Stimulated activated CD8-positive, alpha-beta memory T cell treated with anti-CD3 and anti-CD28 coated beads, Interleukin-7, amount 100 ng/mL, for 1 hour (primary cell): ENCODE data around the gene HAUS7.

Experiments
- DNase-seq, 2 donors: peaks; one replicate each; pipeline ENCODE4 v3.0.0-alpha.2; 2020; ENCODE audit warnings: low read depth in 2 of 2

The HAUS7 gene

GRCh38 chrX:153470411-153471363 is at the start of gene HAUS7:
TSS of gene HAUS7 (minus strand) at chrX:153470576. CDS start at chrX:153470557, 19 bp downstream.
- peak; percentile 65 to 76 for DNase-seq

- DNase-seq, result no peak
Observed at GRCh38 chrX:153519569-153520286, 49.4 kb upstream of the HAUS7 start.

GRCh38 chrX:153517946-153518834 is 47.8 kb upstream of the HAUS7 start:
- no peak for DNase-seq

GRCh38 chrX:153517423-153517822 is 47.0 kb upstream of the HAUS7 start, which contains the start of gene ATP2B3:
TSS of gene ATP2B3 (plus strand) at chrX:153517642. CDS start at chrX:153536248, 18,606 bp downstream.
- no peak for DNase-seq

- DNase-seq, result no peak
Observed at GRCh38 chrX:153516073-153516472, 45.7 kb upstream of the HAUS7 start.

GRCh38 chrX:153515435-153515834 is 45.1 kb upstream of the HAUS7 start:
- DNase-seq, result no peak

GRCh38 chrX:153514259-153514658 is 43.9 kb upstream of the HAUS7 start:
- no peak for DNase-seq

GRCh38 chrX:153513265-153513664 is 42.9 kb upstream of the HAUS7 start:
- no peak for DNase-seq

- no peak for DNase-seq
Observed at GRCh38 chrX:153512501-153512893, 42.1 kb upstream of the HAUS7 start.

GRCh38 chrX:153511784-153512500 is 41.6 kb upstream of the HAUS7 start:
- DNase-seq, result no peak

GRCh38 chrX:153510383-153510782 is 40.0 kb upstream of the HAUS7 start:
- DNase-seq, result no peak

- DNase-seq, result no peak
Observed at GRCh38 chrX:153509592-153509991, 39.2 kb upstream of the HAUS7 start.

GRCh38 chrX:153507484-153508178 is 37.3 kb upstream of the HAUS7 start:
- DNase-seq, result peak; percentile 64 to 79

GRCh38 chrX:153505361-153505760 is 35.0 kb upstream of the HAUS7 start:
- DNase-seq, result no peak

GRCh38 chrX:153504445-153505016 is 34.2 kb upstream of the HAUS7 start:
- no peak for DNase-seq

- DNase-seq, result no peak
Observed at GRCh38 chrX:153502796-153503195, 32.4 kb upstream of the HAUS7 start.

GRCh38 chrX:153502131-153502530 is 31.8 kb upstream of the HAUS7 start:
- DNase-seq, result no peak

- no peak for DNase-seq
Observed at GRCh38 chrX:153501530-153501929, 31.2 kb upstream of the HAUS7 start.

- no peak for DNase-seq
Observed at GRCh38 chrX:153500676-153501280, 30.4 kb upstream of the HAUS7 start.

GRCh38 chrX:153499876-153500275 is 29.5 kb upstream of the HAUS7 start:
- DNase-seq, result no peak
